GM21825 (cell line): ENCODE measurements around the gene LRRC4C.
"Not testable (repeated sequence)": the region's sequence is repeated elsewhere in the genome, so short reads cannot be mapped to it uniquely, and the experiment has no call there.

Experiments used
- ATAC-seq: cut with Tn5 transposase; IDR thresholded peaks from one replicate; pipeline ENCODE4 v1.9.1; 2021; ENCODE audit warnings: mild to moderate bottlenecking, moderate library complexity; ENCODE audit not compliant: unreplicated experiment

The LRRC4C gene

GRCh38 chr11:40894501-40894900 lies 565.0 kb downstream of the LRRC4C start:
- no peak for ATAC-seq

GRCh38 chr11:40885250-40885954 lies 574.0 kb downstream of the LRRC4C start:
- ATAC-seq = no peak

GRCh38 chr11:40882301-40882700 lies 577.2 kb downstream of the LRRC4C start:
- ATAC-seq = no peak

GRCh38 chr11:40879911-40880310 lies 579.5 kb downstream of the LRRC4C start:
- no peak for ATAC-seq

GRCh38 chr11:40877981-40878380 lies 581.5 kb downstream of the LRRC4C start:
- ATAC-seq = no peak

GRCh38 chr11:40877256-40877655 lies 582.2 kb downstream of the LRRC4C start:
- ATAC-seq = no peak

- ATAC-seq = no peak
Measured at GRCh38 chr11:40867991-40868632, 591.3 kb downstream of the LRRC4C start.

- not testable (repeated sequence) for ATAC-seq
Measured at GRCh38 chr11:40857754-40858153, 601.7 kb downstream of the LRRC4C start.

GRCh38 chr11:40842750-40843339 lies 616.6 kb downstream of the LRRC4C start:
- ATAC-seq = no peak

- ATAC-seq = no peak
Measured at GRCh38 chr11:40841231-40841630, 618.2 kb downstream of the LRRC4C start.

GRCh38 chr11:40838181-40838683 lies 621.2 kb downstream of the LRRC4C start:
- no peak for ATAC-seq

GRCh38 chr11:40827116-40827515 lies 632.3 kb downstream of the LRRC4C start:
- ATAC-seq = no peak

GRCh38 chr11:40826601-40827000 lies 632.9 kb downstream of the LRRC4C start:
- ATAC-seq = no peak

- ATAC-seq = no peak
Measured at GRCh38 chr11:40825201-40825834, 634.1 kb downstream of the LRRC4C start.

GRCh38 chr11:40819230-40819629 lies 640.2 kb downstream of the LRRC4C start:
- ATAC-seq = no peak

GRCh38 chr11:40816976-40817375 lies 642.5 kb downstream of the LRRC4C start:
- no peak for ATAC-seq

- no peak for ATAC-seq
Measured at GRCh38 chr11:40797981-40798380, 661.5 kb downstream of the LRRC4C start.

GRCh38 chr11:40787224-40787623 lies 672.2 kb downstream of the LRRC4C start:
- ATAC-seq = no peak

- ATAC-seq = no peak
Measured at GRCh38 chr11:40763046-40763445, 696.4 kb downstream of the LRRC4C start.

- ATAC-seq = no peak
Measured at GRCh38 chr11:40759341-40759740, 700.1 kb downstream of the LRRC4C start.

GRCh38 chr11:40754297-40754696 lies 705.2 kb downstream of the LRRC4C start:
- no peak for ATAC-seq

GRCh38 chr11:40746282-40746681 lies 713.2 kb downstream of the LRRC4C start:
- ATAC-seq = no peak
